SK-N-SH (cell line): ENCODE results near the gene RAC3.

Source experiments
- CTCF ChIP-seq: fragments of 200-600 bp; sonication (generic); IDR thresholded peaks from 2 replicates; pipeline ENCODE4 v1.6.1; 2017; ENCODE audit warnings: antibody characterized with exemption, mild to moderate bottlenecking, moderate library complexity
- EP300 ChIP-seq, 2 experiments: IDR thresholded peaks; 2 replicates each; pipeline versions ENCODE4 v1.4.0 to v1.6.1; 2012; ENCODE audit warnings: borderline replicate concordance in 1 of 2, low read depth in 1 of 2, low read length in 1 of 2
- GATA2 ChIP-seq: sonication (generic); formaldehyde crosslinking; IDR thresholded peaks from 2 replicates; pipeline ENCODE4 v1.5.0; 2020; ENCODE audit warnings: mild to moderate bottlenecking, missing genetic modification reagents
- POLR2AphosphoS5 ChIP-seq: IDR thresholded peaks from 2 replicates; pipeline ENCODE4 v1.6.1; 2012; ENCODE audit warnings: low read depth, low read length
- RFX5 ChIP-seq: IDR thresholded peaks from 2 replicates; pipeline ENCODE4 v1.6.1; 2012; ENCODE audit warnings: mild to moderate bottlenecking, improper control_type of control experiment, low read length
- USF1 ChIP-seq: IDR thresholded peaks from 2 replicates; pipeline ENCODE4 v1.4.0; 2012; ENCODE audit warnings: low read depth, borderline replicate concordance

- TF ChIP-seq RFX5, result peak; percentile 82
- no peak for TF ChIP-seq EP300 (IDR thresholded peaks at IDR 0.05; ENCODE audit: borderline replicate concordance in 1 of 2, low read depth in 1 of 2, low read length in 1 of 2)
- no peak for TF ChIP-seq USF1
- no peak for TF ChIP-seq POLR2AphosphoS5
- no peak for TF ChIP-seq CTCF
- no peak for TF ChIP-seq GATA2 (CRISPR knock-in tag)
Observed at GRCh38 chr17:82022981-82023446, 8.5 kb upstream of the RAC3 start, which contains the start of gene LRRC45.
